SW 1271 (cell line): ENCODE results near the gene SLC5A2.
A peak's percentile ranks its signal among the peaks of the same experiment; 100 is the strongest.
"Not testable (repeated sequence)": the region's sequence is repeated elsewhere in the genome, so short reads cannot be mapped to it uniquely, and the experiment has no call there.

Source experiments
- DNase-seq, 2 experiments: peaks; one replicate each; lab custom pipeline; 2025; lab: John Stamatoyannopoulos, UW

The SLC5A2 gene

GRCh38 chr16:31483081-31483480 is at the start of gene SLC5A2:
TSS of gene SLC5A2 (plus strand) at chr16:31483123. CDS start at chr16:31483137, 14 bp downstream.
- DNase-seq, result no peak

- no peak for DNase-seq
These were observed 47.3 kb upstream of the SLC5A2 start for GRCh38 chr16:31435341-31436220.

- no peak for DNase-seq
These were observed 46.5 kb upstream of the SLC5A2 start for GRCh38 chr16:31436221-31437045.

- no peak for DNase-seq
These were observed 44.5 kb upstream of the SLC5A2 start for GRCh38 chr16:31438414-31438813.

- DNase-seq, result not testable (repeated sequence)
These were observed 43.9 kb upstream of the SLC5A2 start for GRCh38 chr16:31439023-31439422.

- DNase-seq, result no peak
These were observed 43.4 kb upstream of the SLC5A2 start for GRCh38 chr16:31439519-31439918.

- no peak for DNase-seq
These were observed 42.3 kb upstream of the SLC5A2 start for GRCh38 chr16:31440516-31441184.

- no peak for DNase-seq
These were observed 41.0 kb upstream of the SLC5A2 start for GRCh38 chr16:31441956-31442355.

- not testable (repeated sequence) for DNase-seq
These were observed 37.0 kb upstream of the SLC5A2 start for GRCh38 chr16:31445931-31446330.

- DNase-seq, result no peak
These were observed 31.7 kb upstream of the SLC5A2 start for GRCh38 chr16:31451201-31451600.

- peak; percentile 37 to 81 for DNase-seq
These were observed 31.1 kb upstream of the SLC5A2 start for GRCh38 chr16:31451681-31452351.

GRCh38 chr16:31452631-31453106 is 30.3 kb upstream of the SLC5A2 start:
- peak in 1 of 2 experiments; percentile 80 for DNase-seq

GRCh38 chr16:31453255-31454204 is 29.4 kb upstream of the SLC5A2 start:
- DNase-seq, result peak in 1 of 2 experiments; percentile 57

- DNase-seq, result no peak
These were observed 27.2 kb upstream of the SLC5A2 start for GRCh38 chr16:31455601-31456314.

GRCh38 chr16:31456988-31457360 is 25.9 kb upstream of the SLC5A2 start:
- DNase-seq, result no peak

- peak in 1 of 2 experiments; percentile 44 for DNase-seq
These were observed 24.7 kb upstream of the SLC5A2 start for GRCh38 chr16:31458073-31458843.

- DNase-seq, result peak; percentile 90 to 95
These were observed 23.9 kb upstream of the SLC5A2 start, which contains the start of gene ARMC5 for GRCh38 chr16:31458844-31459686. TSS of gene ARMC5 (plus strand) at chr16:31459501. CDS start at chr16:31459525, 24 bp downstream.
